IgD-negative memory B cell (primary cell): ENCODE measurements around the gene APOBR. TPM values are rescaled to one million over a fixed set of nuclear protein-coding genes. Genes with fewer than 3 reads are reported as not detected.
"Not testable (repeated sequence)": the region's sequence is repeated elsewhere in the genome, so short reads cannot be mapped to it uniquely, and the experiment has no call there.

Experiments used
- H3K27ac Mint-ChIP-seq, 3 donors: one replicate each; pipeline ENCODE4 v1.8.0; 2020 to 2022; ENCODE audit warnings: mild to moderate bottlenecking in 3 of 3, mixed read lengths in 3 of 3, moderate library complexity in 1 of 3
- H3K27me3 Mint-ChIP-seq: one replicate; pipeline ENCODE4 v1.8.0; 2021; ENCODE audit warnings: mixed read lengths
- H3K36me3 Mint-ChIP-seq: one replicate; pipeline ENCODE4 v1.8.0; 2020; ENCODE audit warnings: mild to moderate bottlenecking, mixed read lengths
- H3K4me1 Mint-ChIP-seq, 3 donors: one replicate each; pipeline ENCODE4 v1.8.0; 2020 to 2022; ENCODE audit warnings: mixed read lengths in 3 of 3, mild to moderate bottlenecking in 1 of 3
- H3K4me3 Mint-ChIP-seq, 4 donors: one replicate each; pipeline ENCODE4 v1.8.0; 2020 to 2022; ENCODE audit warnings: mild to moderate bottlenecking in 4 of 4, mixed read lengths in 4 of 4, moderate library complexity in 3 of 4
- H3K9me3 Mint-ChIP-seq, 3 donors: one replicate each; pipeline ENCODE4 v1.8.0; 2020 to 2021; ENCODE audit warnings: mixed read lengths in 3 of 3, mild to moderate bottlenecking in 1 of 3
- polyA plus RNA-seq: library from polyadenylated mRNA; unstranded; fragments of 300-500 nt; fragmentation: Illumina TruSeq; gene quantifications from one replicate; pipeline ENCODE4 v1.2.3, GENCODE V29; 2021

The APOBR gene
- polyA plus RNA-seq, 1 donor from 2014 or later: 0.14 TPM

- Mint-ChIP-seq H3K27ac (peak overlapping the region in 1 of 3 donors; percentile 52), H3K4me3 (no peak overlapping the region)
These were observed 37.6 kb downstream of the APOBR start for GRCh38 chr16:28531777-28532744.

GRCh38 chr16:28532940-28533647, 38.7 kb downstream of the APOBR start:
- no peaks in the 10 kb centered on the region for H3K9me3 Mint-ChIP-seq
- H3K27ac Mint-ChIP-seq: peak overlapping the region in 2 of 3 donors; percentile 71 to 92
- peaks cover 15% of the 10 kb centered on the region for H3K27me3 Mint-ChIP-seq
- H3K4me1 Mint-ChIP-seq: peaks cover 0 to 2% (median 2%) of the 10 kb centered on the region in 3 donors
- H3K4me3 Mint-ChIP-seq: no peak overlapping the region
- no peaks in the 10 kb centered on the region for H3K36me3 Mint-ChIP-seq

More at GRCh38 chr16:28531777-28532744, 37.6 kb downstream of the APOBR start:
- Mint-ChIP-seq H3K9me3 (no peaks in the 10 kb centered on the region), H3K27me3 (peaks cover 11% of the 10 kb centered on the region), H3K36me3 (no peaks in the 10 kb centered on the region), H3K4me1 (peaks cover 0 to 2% (median 2%) of the 10 kb centered on the region in 3 donors)

- Mint-ChIP-seq H3K9me3 (no peaks in the 10 kb centered on the region), H3K27ac (no peak overlapping the region), H3K4me3 (no peak overlapping the region), H3K27me3 (peaks cover 14% of the 10 kb centered on the region), H3K4me1 (peaks cover 0 to 2% (median 2%) of the 10 kb centered on the region in 3 donors), H3K36me3 (no peaks in the 10 kb centered on the region)
These were observed 40.3 kb downstream of the APOBR start for GRCh38 chr16:28534542-28535373.

GRCh38 chr16:28537076-28537475, 42.6 kb downstream of the APOBR start:
- Mint-ChIP-seq H3K27me3 (peaks cover 10% of the 10 kb centered on the region), H3K27ac (no peak overlapping the region), H3K36me3 (no peaks in the 10 kb centered on the region), H3K4me1 (peaks cover 0 to 3% (median 2%) of the 10 kb centered on the region in 3 donors), H3K4me3 (no peak overlapping the region), H3K9me3 (no peaks in the 10 kb centered on the region)

GRCh38 chr16:28537964-28538732, 43.7 kb downstream of the APOBR start:
- Mint-ChIP-seq H3K27ac (no peak overlapping the region), H3K4me1 (peaks cover 6 to 8% (median 6%) of the 10 kb centered on the region in 3 donors), H3K36me3 (no peaks in the 10 kb centered on the region), H3K4me3 (no peak overlapping the region), H3K9me3 (no peaks in the 10 kb centered on the region), H3K27me3 (peaks cover 12% of the 10 kb centered on the region)

GRCh38 chr16:28538733-28539596, 44.5 kb downstream of the APOBR start, which contains the start of gene NUPR1:
NUPR1 (minus strand) TSS chr16:28538974; CDS start chr16:28538907, 67 bp downstream.
- H3K27me3 Mint-ChIP-seq: peaks cover 13% of the 10 kb centered on the region
- H3K36me3 Mint-ChIP-seq: no peaks in the 10 kb centered on the region
- H3K27ac Mint-ChIP-seq: peak within 1 kb of the TSS in 2 of 3 donors; percentile 71
- H3K4me1 Mint-ChIP-seq: peaks cover 7 to 10% (median 8%) of the 10 kb centered on the region in 3 donors
- no peaks in the 10 kb centered on the region for H3K9me3 Mint-ChIP-seq
- H3K4me3 Mint-ChIP-seq: no peak within 1 kb of the TSS

GRCh38 chr16:28540346-28540745, 45.9 kb downstream of the APOBR start:
- Mint-ChIP-seq H3K27me3 (peaks cover 15% of the 10 kb centered on the region), H3K4me1 (peaks cover 7 to 10% (median 9%) of the 10 kb centered on the region in 3 donors), H3K9me3 (no peaks in the 10 kb centered on the region), H3K27ac (no peak overlapping the region), H3K36me3 (no peaks in the 10 kb centered on the region), H3K4me3 (no peak overlapping the region)

GRCh38 chr16:28542646-28543045, 48.2 kb downstream of the APOBR start:
- Mint-ChIP-seq H3K27me3 (peaks cover 12% of the 10 kb centered on the region), H3K27ac (no peak overlapping the region), H3K4me1 (peaks cover 7 to 8% (median 7%) of the 10 kb centered on the region in 3 donors), H3K4me3 (peak overlapping the region in 1 of 4 donors; percentile 47), H3K9me3 (no peaks in the 10 kb centered on the region), H3K36me3 (no peaks in the 10 kb centered on the region)

- peaks cover 7 to 8% (median 7%) of the 10 kb centered on the region in 3 donors for H3K4me1 Mint-ChIP-seq
- H3K27ac Mint-ChIP-seq: peak overlapping the region in 1 of 3 donors; percentile 10
- no peaks in the 10 kb centered on the region for H3K9me3 Mint-ChIP-seq
- H3K27me3 Mint-ChIP-seq: peaks cover 12% of the 10 kb centered on the region
- H3K4me3 Mint-ChIP-seq: peak overlapping the region in 1 of 4 donors; percentile 31
- no peaks in the 10 kb centered on the region for H3K36me3 Mint-ChIP-seq
These were observed 48.6 kb downstream of the APOBR start for GRCh38 chr16:28543072-28543471.

GRCh38 chr16:28544998-28545397, 50.6 kb downstream of the APOBR start:
- Mint-ChIP-seq H3K27me3 (peaks cover 18% of the 10 kb centered on the region), H3K27ac (no peak overlapping the region), H3K4me1 (peaks cover 7 to 10% (median 8%) of the 10 kb centered on the region in 3 donors), H3K4me3 (no peak overlapping the region), H3K9me3 (no peaks in the 10 kb centered on the region), H3K36me3 (no peaks in the 10 kb centered on the region)

- H3K9me3 Mint-ChIP-seq, H3K27ac Mint-ChIP-seq, H3K4me3 Mint-ChIP-seq, H3K36me3 Mint-ChIP-seq: not testable (repeated sequence)
- Mint-ChIP-seq H3K27me3 (peaks cover 18% of the 10 kb centered on the region), H3K4me1 (peaks cover 7 to 10% (median 8%) of the 10 kb centered on the region in 3 donors)
These were observed 51.5 kb downstream of the APOBR start for GRCh38 chr16:28545964-28546363.

GRCh38 chr16:28546626-28547025, 52.2 kb downstream of the APOBR start:
- Mint-ChIP-seq H3K27ac (no peak overlapping the region), H3K4me3 (no peak overlapping the region), H3K36me3 (no peaks in the 10 kb centered on the region), H3K9me3 (no peaks in the 10 kb centered on the region), H3K27me3 (peaks cover 18% of the 10 kb centered on the region), H3K4me1 (peaks cover 7 to 10% (median 8%) of the 10 kb centered on the region in 3 donors)

- Mint-ChIP-seq H3K9me3 (no peaks in the 10 kb centered on the region), H3K4me1 (peaks cover 0 to 7% (median 0%) of the 10 kb centered on the region in 3 donors), H3K36me3 (no peaks in the 10 kb centered on the region), H3K27ac (no peak overlapping the region), H3K4me3 (no peak overlapping the region), H3K27me3 (peaks cover 14% of the 10 kb centered on the region)
These were observed 53.9 kb downstream of the APOBR start for GRCh38 chr16:28548306-28548802.
